Measurements from ENCODE around the gene FBXO38.

GRCh38 chr5:148412124-148412523 is 28.4 kb downstream of the FBXO38 start:
- TF ChIP-seq ZNF709 (CRISPR knock-in tag; IDR thresholded peaks at IDR 0.05): no peak
- TF ChIP-seq ZNF510 (CRISPR knock-in tag; IDR thresholded peaks at IDR 0.05; ENCODE audit: low read depth): no peak
- no peak for TF ChIP-seq ZNF660 (CRISPR knock-in tag; IDR thresholded peaks at IDR 0.05; ENCODE audit: borderline replicate concordance, low read depth)
- TF ChIP-seq MAX (IDR thresholded peaks at IDR 0.05): no peak
- TF ChIP-seq TEAD3 (CRISPR knock-in tag; optimal IDR thresholded peaks at IDR 0.05; ENCODE audit: borderline replicate concordance): no peak

Data from HepG2 (cell line).